HG03108 (cell line): ENCODE measurements around the gene ADARB1.

Experiments used
- ATAC-seq: cut with Tn5 transposase; IDR thresholded peaks from one replicate; pipeline ENCODE4 v1.9.1; 2021; ENCODE audit warnings: moderate library complexity; ENCODE audit not compliant: unreplicated experiment

ADARB1 gene

GRCh38 chr21:45112371-45112770 lies 38.0 kb downstream of the ADARB1 start:
- no peak for ATAC-seq

DNA sequence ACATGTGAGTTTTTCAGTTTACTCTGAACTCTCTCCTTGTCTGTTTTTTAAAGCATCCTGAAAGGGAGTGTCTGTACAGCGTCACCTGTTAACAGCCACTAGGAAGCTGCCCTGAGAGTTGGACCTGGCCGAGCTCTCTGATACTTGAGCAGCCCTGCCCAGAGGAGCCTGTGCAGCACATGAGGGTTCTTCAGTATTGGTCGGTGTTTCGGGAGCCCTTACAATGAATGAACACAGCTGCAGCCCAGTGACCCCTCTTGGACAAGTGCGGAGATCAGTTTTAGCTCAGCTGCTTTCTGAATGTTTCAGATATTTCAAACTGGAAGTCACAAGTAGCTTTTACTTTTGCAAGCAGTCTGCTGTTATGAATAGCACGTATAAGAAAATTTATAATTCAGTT lies 39.2 kb downstream of the ADARB1 start:
- no peak for ATAC-seq

GRCh38 chr21:45114072-45114471 lies 39.7 kb downstream of the ADARB1 start:
- no peak for ATAC-seq

DNA sequence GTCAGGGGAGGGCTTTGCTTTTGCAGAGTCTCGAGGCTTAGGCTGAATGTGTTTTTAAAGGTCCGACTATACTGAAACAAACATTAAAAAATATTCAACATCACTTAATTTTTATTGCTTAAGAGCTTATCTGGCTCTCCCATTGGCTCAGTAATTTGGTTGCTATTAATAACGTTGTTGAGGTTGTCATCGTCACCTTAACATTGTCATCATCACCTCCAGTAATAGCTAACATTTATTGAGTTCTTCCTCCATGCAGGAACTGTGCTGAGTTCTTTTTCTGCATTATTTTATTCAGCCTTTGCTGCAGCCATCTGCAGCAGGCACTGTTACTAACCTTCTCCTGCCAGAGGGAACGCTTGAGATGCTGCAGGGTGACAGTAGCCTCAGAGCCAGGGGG lies 40.1 kb downstream of the ADARB1 start:
- ATAC-seq: no peak

- ATAC-seq: no peak
Measured at GRCh38 chr21:45115141-45115540, 40.8 kb downstream of the ADARB1 start.

- no peak for ATAC-seq
Measured at GRCh38 chr21:45116066-45116465, 41.7 kb downstream of the ADARB1 start.

DNA sequence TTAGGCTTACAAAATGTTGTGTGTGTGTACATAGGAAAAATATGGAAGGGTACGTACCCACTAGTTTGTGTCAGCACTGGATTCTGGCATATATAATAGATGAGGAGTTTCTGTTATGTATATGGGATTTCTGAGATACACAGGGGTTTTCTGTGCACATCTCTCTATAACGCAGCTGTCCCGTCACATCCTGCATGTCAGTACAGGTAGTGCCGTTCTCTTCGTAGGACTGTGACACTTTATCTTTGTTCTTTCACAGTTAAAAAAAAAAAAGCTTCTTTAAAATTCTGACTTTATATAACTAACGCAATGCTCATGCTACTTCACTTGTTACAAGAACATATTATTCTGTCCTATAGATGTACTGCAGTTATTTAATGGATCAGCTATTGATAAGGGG lies 42.9 kb downstream of the ADARB1 start:
- ATAC-seq: no peak

DNA sequence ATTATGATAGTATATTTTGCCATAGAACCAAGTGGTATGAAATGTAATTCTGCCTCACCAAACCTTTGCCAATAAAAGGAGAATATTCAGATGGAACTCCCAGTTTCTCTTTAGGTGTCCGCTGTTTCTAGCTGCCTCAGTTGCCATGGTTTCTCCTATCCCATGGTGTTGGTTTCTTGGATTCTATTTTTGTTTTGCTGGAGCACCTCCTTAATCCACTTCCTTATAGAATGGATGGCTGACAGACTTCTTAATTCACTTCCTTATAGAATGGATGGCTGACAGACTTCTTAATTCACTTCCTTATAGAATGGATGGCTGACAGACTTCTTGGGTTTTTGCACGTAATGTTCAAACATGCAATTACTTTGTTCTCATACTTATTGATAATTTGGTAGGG lies 43.7 kb downstream of the ADARB1 start:
- ATAC-seq: no peak

DNA sequence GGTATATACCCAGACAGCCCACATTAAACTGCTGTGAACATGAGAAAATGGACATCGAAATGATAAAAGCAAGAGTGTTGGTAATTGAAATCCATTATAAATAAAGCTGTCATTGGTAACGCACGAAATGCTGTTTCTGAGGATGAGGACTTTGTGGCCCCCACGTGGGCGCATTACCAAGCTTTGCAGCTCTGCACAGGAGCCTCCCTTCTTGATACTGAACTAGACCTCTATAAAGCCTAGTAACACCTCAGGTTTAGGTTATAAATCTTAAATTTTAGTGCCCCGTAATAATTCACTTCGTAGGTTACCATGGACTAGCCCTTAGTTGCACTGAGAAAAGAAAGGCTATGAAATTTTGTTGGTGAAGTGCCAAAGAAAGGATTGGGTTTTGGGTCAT lies 45.4 kb downstream of the ADARB1 start:
- no peak for ATAC-seq

- no peak for ATAC-seq
Measured at GRCh38 chr21:45120975-45121374, 46.6 kb downstream of the ADARB1 start.

GRCh38 chr21:45122030-45122429 lies 47.6 kb downstream of the ADARB1 start:
- ATAC-seq: no peak

DNA sequence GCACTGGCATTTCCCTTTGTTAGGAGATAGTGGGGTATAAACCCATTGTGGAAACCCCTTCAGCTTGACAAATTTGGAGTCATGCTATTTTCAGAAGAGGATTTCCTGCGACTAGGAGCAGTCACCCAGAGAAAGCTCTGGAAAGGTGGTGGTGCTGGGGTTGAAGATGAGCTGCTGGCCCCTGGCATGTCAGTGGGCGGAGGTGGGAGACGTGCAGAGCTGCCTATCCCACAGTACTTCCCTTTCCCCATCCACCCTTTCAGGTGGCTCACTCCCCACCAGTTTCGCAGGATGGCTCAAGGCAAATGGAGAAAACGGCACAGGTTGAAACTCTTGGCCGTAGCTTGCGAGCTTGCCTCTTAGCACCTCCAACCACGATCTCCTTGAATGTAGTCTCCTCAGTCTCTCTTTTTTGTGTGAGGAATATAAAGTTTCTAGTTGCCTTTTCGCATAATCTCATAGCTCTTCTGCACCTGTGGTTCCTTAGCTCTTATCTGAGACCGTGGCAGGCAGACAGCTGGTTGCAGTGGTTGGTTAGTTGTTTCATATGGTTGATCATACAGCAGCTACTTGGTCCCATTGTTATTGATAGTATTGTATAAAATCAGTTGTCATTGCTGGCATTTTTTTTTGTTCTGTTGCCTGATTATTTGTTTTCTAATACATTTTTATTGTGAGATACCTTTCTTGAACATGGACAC lies 48.2 kb downstream of the ADARB1 start:
- no peak for ATAC-seq

GRCh38 chr21:45123440-45123839 lies 49.1 kb downstream of the ADARB1 start:
- no peak for ATAC-seq

DNA sequence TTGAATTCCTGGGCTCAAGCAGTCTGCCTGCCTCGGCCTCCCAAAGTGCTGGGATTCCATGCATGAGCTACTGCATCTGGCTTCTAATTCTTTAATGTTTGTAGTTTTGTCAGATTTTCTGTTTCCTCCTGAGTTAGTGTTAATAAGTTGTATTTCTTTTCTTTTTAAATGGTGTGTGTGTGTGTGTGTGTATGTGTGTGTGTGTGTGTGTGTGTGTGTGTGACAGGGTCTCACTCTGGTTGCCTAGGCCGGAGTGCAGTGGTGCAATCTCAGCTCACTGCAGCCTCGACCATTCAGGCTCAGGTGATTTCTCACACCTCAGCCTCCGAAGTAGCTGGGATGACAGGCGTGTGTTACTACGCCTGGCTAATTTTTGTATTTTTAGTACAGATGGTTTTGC lies 50.2 kb downstream of the ADARB1 start:
- ATAC-seq: no peak

DNA sequence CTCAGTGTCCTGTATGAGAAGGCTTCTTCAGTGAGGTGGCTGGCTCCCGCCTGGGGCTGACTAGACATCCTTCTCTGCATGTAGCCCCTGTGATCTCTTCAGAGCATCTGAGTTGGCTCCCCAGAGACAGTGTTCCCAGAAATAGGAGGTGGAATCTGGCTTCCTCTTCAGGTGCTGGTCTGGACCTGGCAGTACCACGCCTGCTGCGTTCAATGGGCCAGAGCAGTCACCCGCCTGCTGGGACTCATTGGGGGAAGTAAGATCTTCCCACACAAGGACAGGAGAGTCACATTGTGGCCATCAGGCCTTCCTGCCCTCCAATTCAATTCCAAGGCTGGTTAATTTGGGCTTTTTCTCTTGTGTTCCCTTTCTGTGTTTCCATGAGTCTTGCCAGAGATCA lies 51.0 kb downstream of the ADARB1 start:
- no peak for ATAC-seq

GRCh38 chr21:45126204-45126626 lies 51.8 kb downstream of the ADARB1 start:
- ATAC-seq: no peak

GRCh38 chr21:45126983-45127382 lies 52.6 kb downstream of the ADARB1 start:
- no peak for ATAC-seq

GRCh38 chr21:45127937-45128336 lies 53.6 kb downstream of the ADARB1 start:
- ATAC-seq: no peak

DNA sequence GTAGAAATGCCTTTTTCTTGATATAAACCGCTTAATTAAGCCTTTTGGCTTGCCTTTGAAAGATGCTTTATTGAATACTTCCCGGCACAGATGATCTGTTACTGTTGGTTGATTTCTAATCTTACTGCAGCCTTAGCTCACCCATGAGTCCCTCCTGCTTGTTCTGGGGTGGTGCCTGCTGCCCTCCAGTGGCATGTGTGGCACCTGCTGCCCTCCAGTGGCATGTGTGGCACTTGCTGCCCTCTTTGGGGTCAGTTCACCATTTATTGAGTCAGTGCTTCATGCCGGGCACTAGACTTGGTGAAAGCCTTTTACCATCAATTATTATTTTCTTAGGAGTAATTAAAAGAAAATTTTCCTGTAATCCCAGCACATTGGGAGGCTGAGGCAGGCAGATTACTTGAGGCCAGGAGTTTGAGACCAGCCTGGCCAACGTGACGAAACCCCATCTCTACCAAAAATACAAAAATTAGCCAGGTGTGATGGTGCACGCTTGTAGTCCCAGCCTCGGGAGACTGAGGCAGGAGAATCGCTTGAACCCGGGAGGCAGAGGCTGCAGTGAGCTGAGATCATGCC lies 54.3 kb downstream of the ADARB1 start:
- peak; percentile 73 for ATAC-seq

- ATAC-seq: no peak
Measured at GRCh38 chr21:45129189-45129923, 55.0 kb downstream of the ADARB1 start.

DNA sequence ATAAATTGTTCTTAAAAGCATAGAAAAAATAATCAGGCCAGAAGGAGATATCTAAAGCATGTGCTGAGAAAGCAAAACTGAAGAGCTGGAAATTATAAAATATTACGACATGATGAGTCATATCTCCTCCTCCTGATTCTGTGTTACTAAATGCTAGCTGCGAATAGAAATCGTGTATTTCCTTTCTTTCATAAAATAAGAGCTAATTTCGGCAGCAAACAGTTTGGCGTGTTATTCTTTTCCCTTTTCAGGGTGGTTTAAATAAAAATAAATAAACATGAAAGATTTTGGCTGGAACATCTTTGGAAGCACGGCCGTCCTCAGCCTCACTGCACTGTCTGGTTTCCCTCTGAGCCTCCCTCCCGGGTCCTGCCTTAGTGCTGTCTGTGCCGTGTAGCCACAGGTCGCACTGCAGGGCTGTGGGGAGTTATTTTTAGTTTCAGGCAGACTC lies 56.0 kb downstream of the ADARB1 start:
- no peak for ATAC-seq

GRCh38 chr21:45131537-45131999 lies 57.2 kb downstream of the ADARB1 start:
- no peak for ATAC-seq
